HG03175 (cell line): ENCODE measurements around the gene TTLL8.

Experiments
- ATAC-seq: cut with Tn5 transposase; IDR thresholded peaks from one replicate; pipeline ENCODE4 v1.9.1; 2021; ENCODE audit warnings: mild to moderate bottlenecking, moderate library complexity; ENCODE audit not compliant: unreplicated experiment

The TTLL8 gene

DNA sequence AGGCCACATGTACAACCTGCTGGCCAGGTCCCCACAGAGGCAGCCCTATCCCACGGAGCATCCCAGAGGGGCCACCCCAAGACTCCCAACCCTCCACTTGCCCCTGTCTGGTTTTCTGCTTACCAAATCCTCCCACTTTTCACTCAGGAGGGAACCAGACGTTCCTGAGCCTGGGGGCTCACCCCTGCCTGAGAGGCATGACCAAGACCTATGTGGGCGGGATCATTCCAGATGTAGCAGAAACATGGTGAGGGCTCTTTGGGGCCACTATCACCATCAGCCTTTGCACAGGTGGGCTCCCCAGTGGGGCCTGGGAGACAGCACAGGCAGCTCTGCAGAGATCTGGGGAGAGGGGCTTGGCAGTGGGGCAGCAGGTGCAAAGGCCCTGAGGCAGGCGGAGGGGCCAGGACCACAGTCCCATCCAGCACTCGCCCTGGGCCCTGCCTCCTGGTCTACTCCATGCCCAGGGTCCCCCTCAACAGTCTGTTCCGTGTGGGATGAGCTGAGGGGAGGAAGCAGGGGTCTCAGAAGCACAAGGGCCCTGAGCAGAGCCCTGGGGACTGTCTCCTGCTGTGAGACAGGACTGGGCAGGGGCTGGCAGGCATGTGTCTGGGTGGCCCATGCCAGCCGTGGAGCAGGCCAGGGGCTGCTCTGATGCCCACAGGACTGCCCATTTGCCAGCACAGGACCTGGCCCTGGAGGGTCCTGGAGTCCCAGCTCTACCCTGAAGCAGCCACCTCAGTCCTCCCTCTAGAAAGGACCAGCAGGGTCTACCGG lies 88.2 kb downstream of the TTLL8 start:
- no peak for ATAC-seq

DNA sequence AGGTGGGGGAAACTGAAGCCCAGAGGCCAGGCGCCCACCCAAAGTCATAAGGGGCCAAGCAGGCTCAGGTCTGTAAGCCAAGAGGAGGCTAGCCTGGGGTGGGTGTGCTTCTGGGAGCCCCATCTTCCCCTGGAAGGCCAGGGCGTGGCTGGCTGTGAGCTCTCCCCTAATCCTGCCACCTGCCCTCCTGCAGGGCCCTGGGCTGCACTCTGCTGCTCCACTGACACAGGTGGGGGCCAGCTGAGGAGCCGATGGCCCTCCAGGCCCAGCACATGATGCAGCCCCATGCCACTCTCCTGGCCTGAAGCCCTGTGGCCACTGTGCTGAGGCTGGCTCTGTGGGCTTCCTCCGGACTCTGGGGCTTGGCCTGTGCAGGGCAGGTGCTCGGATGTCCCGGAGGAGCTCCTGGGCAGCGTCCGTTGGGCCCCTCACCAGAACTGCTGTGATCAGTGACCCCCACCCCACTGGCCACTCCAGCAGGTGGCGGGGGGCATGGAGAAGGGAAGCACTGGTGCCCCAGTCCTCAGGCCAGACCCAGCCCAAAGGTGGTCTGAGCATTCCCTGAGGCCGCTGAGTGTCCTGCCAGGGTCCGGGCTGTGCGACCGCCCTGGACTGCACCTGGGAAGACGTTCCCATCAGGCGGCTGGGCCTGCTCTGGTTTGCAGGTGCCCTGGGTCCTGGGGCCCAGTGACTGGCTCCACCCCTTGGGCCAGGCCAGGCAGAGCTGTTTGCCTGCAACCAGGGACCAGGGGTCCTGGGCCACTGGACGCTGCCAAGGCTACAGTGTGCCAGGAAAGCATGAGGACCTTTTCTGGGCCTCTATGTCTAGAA lies 89.1 kb downstream of the TTLL8 start:
- ATAC-seq = no peak
